C4-2B (cell line): Measurements from ENCODE around the gene DZIP3.

ENCODE experiments used
- CTCF ChIP-seq: fragments of 450-650 bp; conservative IDR thresholded peaks from 2 replicates; pipeline ENCODE4 v1.5.1; 2017; ENCODE audit warnings: mild to moderate bottlenecking
- ZFX ChIP-seq: fragments of 450-650 bp; IDR thresholded peaks from 2 replicates; pipeline ENCODE4 v1.6.1; 2017

GRCh38 chr3:108669208-108669607, 79.7 kb downstream of the DZIP3 start:
- TF ChIP-seq CTCF (no peak), ZFX (no peak)
